Measurements from ENCODE around the gene SCART1.

Gene SCART1

GRCh38 chr10:133454204-133454893, 604 bp downstream of the SCART1 start:
- H3K27ac ChIP-seq: no peak overlapping the region
- DNase-seq (ENCODE audit: low spot score): no peak
- no peak for TF ChIP-seq CTCF (IDR thresholded peaks at IDR 0.05)
- H3K4me3 ChIP-seq: no peak overlapping the region

- TF ChIP-seq CTCF (IDR thresholded peaks at IDR 0.05): no peak
- H3K4me3 ChIP-seq: no peak overlapping the region
- no peak for DNase-seq (ENCODE audit: low spot score)
- no peak overlapping the region for H3K27ac ChIP-seq
These were observed 1.5 kb downstream of the SCART1 start for GRCh38 chr10:133455196-133455595.

- no peak overlapping the region for H3K4me3 ChIP-seq
- peak; percentile 64 for DNase-seq (ENCODE audit: low spot score)
- no peak for TF ChIP-seq CTCF (IDR thresholded peaks at IDR 0.05)
These were observed 1.9 kb downstream of the SCART1 start for GRCh38 chr10:133455611-133456031.

DNA sequence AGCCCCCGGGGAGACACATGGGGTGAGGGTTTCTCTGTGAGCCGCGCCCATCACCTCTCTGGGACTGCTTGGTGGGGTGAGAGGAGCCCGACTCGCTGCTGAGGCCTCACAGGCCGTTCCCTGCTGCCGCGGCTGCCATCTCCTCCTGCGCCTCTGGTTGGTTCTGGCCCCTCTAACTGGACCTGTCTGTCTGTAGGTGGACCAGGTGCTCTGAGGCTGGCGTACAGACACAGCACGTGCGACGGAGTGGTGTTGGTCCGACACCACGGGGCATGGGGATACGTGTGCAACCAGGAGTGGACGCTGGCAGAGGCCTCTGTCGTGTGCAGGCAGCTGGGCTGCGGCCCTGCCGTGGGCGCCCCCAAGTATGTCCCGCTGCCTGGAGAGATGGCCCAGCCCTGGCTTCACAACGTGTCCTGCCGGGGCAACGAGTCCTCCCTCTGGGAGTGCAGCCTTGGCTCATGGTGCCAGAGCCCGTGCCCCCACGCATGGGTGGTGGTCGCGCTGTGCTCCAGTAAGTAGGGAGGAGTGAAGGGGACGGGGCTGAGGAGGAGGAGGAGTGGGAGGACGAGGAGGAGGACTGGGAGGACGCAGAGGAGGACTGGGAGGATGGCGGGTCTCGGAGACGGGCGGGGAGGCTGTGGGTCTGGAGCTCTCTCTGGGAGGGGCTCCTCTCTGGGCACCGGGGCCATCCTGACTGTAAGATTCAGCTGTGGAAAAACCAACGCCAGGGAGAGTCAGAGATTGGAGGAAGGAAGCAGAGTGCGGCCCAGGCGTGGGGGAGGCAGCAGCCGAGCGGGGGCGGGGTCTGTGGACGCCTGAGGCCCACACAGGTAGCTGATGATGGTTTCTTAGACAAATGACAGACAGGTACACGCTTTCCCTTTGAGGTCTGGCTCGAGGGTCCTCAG, 2.6 kb downstream of the SCART1 start:
- DNase-seq (ENCODE audit: low spot score): peak; percentile 45
- Histone ChIP-seq H3K4me3 (no peak overlapping the region), H3K27ac (no peak overlapping the region)
- TF ChIP-seq CTCF (IDR thresholded peaks at IDR 0.05): no peak

More at GRCh38 chr10:133455611-133456031, 1.9 kb downstream of the SCART1 start:
- no peak overlapping the region for H3K27ac ChIP-seq

- peak; percentile 67 for DNase-seq (ENCODE audit: low spot score)
- TF ChIP-seq CTCF (IDR thresholded peaks at IDR 0.05): no peak
- Histone ChIP-seq H3K4me3 (no peak overlapping the region), H3K27ac (no peak overlapping the region)
These were observed 3.5 kb downstream of the SCART1 start for GRCh38 chr10:133457100-133457841.

GRCh38 chr10:133458021-133458709, 4.4 kb downstream of the SCART1 start:
- Histone ChIP-seq H3K4me3 (no peak overlapping the region), H3K27ac (no peak overlapping the region)
- TF ChIP-seq CTCF (IDR thresholded peaks at IDR 0.05): no peak
- DNase-seq (ENCODE audit: low spot score): peak; percentile 69
